ENCODE data around the gene ERV3-1. TPM values are rescaled to one million over a fixed set of nuclear protein-coding genes. Genes with fewer than 3 reads are reported as not detected.

ERV3-1 gene
- polyA plus RNA-seq, 1 donor from 2014 or later = 48.5 TPM

GRCh38 chr7:64978497-64979203, 27.8 kb downstream of the ERV3-1 start:
- Histone ChIP-seq H3K27ac (ENCODE audit: low read length) (no peak overlapping the region), H3K36me3 (ENCODE audit: insufficient read depth, low read length) (peaks cover 41% of the 10 kb centered on the region), H3K9ac (ENCODE audit: low read length) (no peak overlapping the region), H2AFZ (ENCODE audit: low read depth, low read length) (no peak overlapping the region), H3K27me3 (ENCODE audit: insufficient read depth, low read depth, low read length) (no peaks in the 10 kb centered on the region), H3K9me2 (ENCODE audit: insufficient read depth, low read length) (no peaks in the 10 kb centered on the region), H3K79me2 (replicated peaks; ENCODE audit: insufficient read depth, low read length) (no peaks in the 10 kb centered on the region), H3K4me2 (ENCODE audit: low read length) (no peak overlapping the region), H3K9me3 (ENCODE audit: low read length) (peaks cover 36% of the 10 kb centered on the region), H3K4me3 (ENCODE audit: low read length) (no peak overlapping the region), H3F3A (ENCODE audit: insufficient read depth, low read length, poor library complexity, severe bottlenecking) (no peaks in the 10 kb centered on the region), H4K20me1 (ENCODE audit: insufficient read depth) (no peaks in the 10 kb centered on the region)
- no peak for TF ChIP-seq POLR2AphosphoS5 (IDR thresholded peaks at IDR 0.05)
- no peak for TF ChIP-seq RAD21 (conservative IDR thresholded peaks at IDR 0.05)
- no peak for TF ChIP-seq EP300 (conservative IDR thresholded peaks at IDR 0.05; ENCODE audit: poor library complexity, severe bottlenecking)
- TF ChIP-seq TAF1 (IDR thresholded peaks at IDR 0.05; ENCODE audit: low read depth) = no peak
- TF ChIP-seq, protein P1, sequence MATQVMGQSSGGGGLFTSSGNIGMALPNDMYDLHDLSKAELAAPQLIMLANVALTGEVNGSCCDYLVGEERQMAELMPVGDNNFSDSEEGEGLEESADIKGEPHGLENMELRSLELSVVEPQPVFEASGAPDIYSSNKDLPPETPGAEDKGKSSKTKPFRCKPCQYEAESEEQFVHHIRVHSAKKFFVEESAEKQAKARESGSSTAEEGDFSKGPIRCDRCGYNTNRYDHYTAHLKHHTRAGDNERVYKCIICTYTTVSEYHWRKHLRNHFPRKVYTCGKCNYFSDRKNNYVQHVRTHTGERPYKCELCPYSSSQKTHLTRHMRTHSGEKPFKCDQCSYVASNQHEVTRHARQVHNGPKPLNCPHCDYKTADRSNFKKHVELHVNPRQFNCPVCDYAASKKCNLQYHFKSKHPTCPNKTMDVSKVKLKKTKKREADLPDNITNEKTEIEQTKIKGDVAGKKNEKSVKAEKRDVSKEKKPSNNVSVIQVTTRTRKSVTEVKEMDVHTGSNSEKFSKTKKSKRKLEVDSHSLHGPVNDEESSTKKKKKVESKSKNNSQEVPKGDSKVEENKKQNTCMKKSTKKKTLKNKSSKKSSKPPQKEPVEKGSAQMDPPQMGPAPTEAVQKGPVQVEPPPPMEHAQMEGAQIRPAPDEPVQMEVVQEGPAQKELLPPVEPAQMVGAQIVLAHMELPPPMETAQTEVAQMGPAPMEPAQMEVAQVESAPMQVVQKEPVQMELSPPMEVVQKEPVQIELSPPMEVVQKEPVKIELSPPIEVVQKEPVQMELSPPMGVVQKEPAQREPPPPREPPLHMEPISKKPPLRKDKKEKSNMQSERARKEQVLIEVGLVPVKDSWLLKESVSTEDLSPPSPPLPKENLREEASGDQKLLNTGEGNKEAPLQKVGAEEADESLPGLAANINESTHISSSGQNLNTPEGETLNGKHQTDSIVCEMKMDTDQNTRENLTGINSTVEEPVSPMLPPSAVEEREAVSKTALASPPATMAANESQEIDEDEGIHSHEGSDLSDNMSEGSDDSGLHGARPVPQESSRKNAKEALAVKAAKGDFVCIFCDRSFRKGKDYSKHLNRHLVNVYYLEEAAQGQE (IDR thresholded peaks at IDR 0.05; ENCODE audit: borderline replicate concordance) = no peak
- TF ChIP-seq MXI1 (conservative IDR thresholded peaks at IDR 0.05; ENCODE audit: poor library complexity, severe bottlenecking) = no peak
- TF ChIP-seq EZH2 (IDR thresholded peaks at IDR 0.05; ENCODE audit: borderline replicate concordance, insufficient read depth, low read length, poor library complexity, severe bottlenecking) = no peak
- TF ChIP-seq, protein P2, sequence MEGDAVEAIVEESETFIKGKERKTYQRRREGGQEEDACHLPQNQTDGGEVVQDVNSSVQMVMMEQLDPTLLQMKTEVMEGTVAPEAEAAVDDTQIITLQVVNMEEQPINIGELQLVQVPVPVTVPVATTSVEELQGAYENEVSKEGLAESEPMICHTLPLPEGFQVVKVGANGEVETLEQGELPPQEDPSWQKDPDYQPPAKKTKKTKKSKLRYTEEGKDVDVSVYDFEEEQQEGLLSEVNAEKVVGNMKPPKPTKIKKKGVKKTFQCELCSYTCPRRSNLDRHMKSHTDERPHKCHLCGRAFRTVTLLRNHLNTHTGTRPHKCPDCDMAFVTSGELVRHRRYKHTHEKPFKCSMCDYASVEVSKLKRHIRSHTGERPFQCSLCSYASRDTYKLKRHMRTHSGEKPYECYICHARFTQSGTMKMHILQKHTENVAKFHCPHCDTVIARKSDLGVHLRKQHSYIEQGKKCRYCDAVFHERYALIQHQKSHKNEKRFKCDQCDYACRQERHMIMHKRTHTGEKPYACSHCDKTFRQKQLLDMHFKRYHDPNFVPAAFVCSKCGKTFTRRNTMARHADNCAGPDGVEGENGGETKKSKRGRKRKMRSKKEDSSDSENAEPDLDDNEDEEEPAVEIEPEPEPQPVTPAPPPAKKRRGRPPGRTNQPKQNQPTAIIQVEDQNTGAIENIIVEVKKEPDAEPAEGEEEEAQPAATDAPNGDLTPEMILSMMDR (IDR thresholded peaks at IDR 0.05; ENCODE audit: poor library complexity, severe bottlenecking) = no peak
- no peak for TF ChIP-seq SMC3 (conservative IDR thresholded peaks at IDR 0.05; ENCODE audit: poor library complexity)

DNA sequence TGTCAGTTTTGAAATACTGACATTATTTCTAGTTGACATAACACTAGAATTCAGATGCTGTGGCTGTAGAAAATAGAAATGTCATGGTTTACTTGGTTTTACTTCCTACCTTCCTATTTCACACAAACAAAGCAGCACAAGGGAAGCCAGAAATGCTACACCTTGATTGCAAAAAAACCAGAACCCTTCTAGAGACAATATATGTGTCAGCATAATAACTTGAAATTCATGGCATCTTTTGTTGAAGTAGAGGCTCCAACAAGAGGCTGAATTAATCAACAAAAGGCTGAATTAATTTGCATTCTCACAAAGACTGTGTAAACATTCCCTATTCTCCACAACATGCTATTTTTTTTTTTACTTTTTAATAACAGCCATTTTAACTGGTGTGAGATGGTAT, 40.9 kb downstream of the ERV3-1 start:
- no peak overlapping the region for H2AFZ ChIP-seq (ENCODE audit: low read depth, low read length)
- H3K4me3 ChIP-seq (ENCODE audit: low read length) = no peak overlapping the region
- no peaks in the 10 kb centered on the region for H3K27me3 ChIP-seq (ENCODE audit: insufficient read depth, low read depth, low read length)
- H3K9ac ChIP-seq (ENCODE audit: low read length) = no peak overlapping the region
- TF ChIP-seq, protein P2 (IDR thresholded peaks at IDR 0.05; ENCODE audit: poor library complexity, severe bottlenecking) = no peak
- TF ChIP-seq, protein P1 (IDR thresholded peaks at IDR 0.05; ENCODE audit: borderline replicate concordance) = no peak
- TF ChIP-seq EP300 (conservative IDR thresholded peaks at IDR 0.05; ENCODE audit: poor library complexity, severe bottlenecking) (no peak), RAD21 (conservative IDR thresholded peaks at IDR 0.05) (no peak), POLR2AphosphoS5 (IDR thresholded peaks at IDR 0.05) (no peak), MXI1 (conservative IDR thresholded peaks at IDR 0.05; ENCODE audit: poor library complexity, severe bottlenecking) (no peak), SMC3 (conservative IDR thresholded peaks at IDR 0.05; ENCODE audit: poor library complexity) (no peak), EZH2 (IDR thresholded peaks at IDR 0.05; ENCODE audit: borderline replicate concordance, insufficient read depth, low read length, poor library complexity, severe bottlenecking) (no peak), TAF1 (IDR thresholded peaks at IDR 0.05; ENCODE audit: low read depth) (no peak)
- no peaks in the 10 kb centered on the region for H3F3A ChIP-seq (ENCODE audit: insufficient read depth, low read length, poor library complexity, severe bottlenecking)
- no peaks in the 10 kb centered on the region for H3K9me2 ChIP-seq (ENCODE audit: insufficient read depth, low read length)
- H3K79me2 ChIP-seq (replicated peaks; ENCODE audit: insufficient read depth, low read length) = no peaks in the 10 kb centered on the region
- H3K4me2 ChIP-seq (ENCODE audit: low read length) = no peak overlapping the region
- no peak overlapping the region for H3K27ac ChIP-seq (ENCODE audit: low read length)
- H3K9me3 ChIP-seq (ENCODE audit: low read length) = peaks cover 4% of the 10 kb centered on the region
- no peaks in the 10 kb centered on the region for H4K20me1 ChIP-seq (ENCODE audit: insufficient read depth)
- no peaks in the 10 kb centered on the region for H3K36me3 ChIP-seq (ENCODE audit: insufficient read depth, low read length)
